ENCODE measurements around the gene PSMB7.

Gene PSMB7

DNA sequence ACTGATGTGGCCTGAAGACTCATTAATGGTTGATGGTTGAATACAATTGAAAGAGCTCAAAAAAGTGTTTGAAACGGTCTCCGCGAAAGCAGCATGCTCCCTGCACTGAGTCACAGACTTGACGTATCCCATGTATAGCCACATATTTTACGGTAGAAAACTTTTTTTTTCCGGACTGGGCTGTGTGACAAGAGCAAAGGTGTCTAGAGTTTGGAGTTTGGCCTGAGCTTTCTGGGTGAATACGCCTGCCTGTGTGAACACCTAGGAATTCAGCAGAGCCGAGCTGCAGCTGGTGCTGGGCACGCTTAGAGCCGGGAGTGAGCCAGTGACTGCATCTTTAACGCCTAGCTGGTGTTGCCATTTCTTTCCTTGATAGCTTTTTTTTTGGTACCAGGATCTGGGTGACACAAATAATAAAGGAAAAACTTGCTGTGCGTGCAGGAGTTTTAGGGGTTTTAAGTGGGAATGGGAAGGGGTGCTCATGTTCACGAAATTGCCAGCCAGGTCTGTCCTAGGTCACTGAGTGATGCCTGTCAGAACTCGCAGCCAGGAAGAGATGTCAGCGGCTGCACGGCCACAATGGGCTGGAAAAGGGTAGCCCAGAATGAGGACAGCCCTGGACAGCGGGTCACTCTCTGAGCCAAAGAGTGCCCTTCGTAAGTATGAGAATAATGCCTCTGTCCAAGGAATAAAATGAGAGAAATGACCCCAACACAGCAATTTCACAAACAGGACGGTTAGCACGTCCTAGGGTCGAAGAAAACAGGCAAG is 51.7 kb downstream of the PSMB7 start:
- Histone ChIP-seq H3K36me3 (ENCODE audit: insufficient read depth, low read length) (peaks cover 7% of the 10 kb centered on the region; the same call in 1 of the 2 replicates), H3K9ac (ENCODE audit: low read depth, low read length) (no peak overlapping the region), H3K4me3 (ENCODE audit: low read depth in 1 of 2, low read length in 2 of 2) (no peak overlapping the region), H4K20me1 (ENCODE audit: insufficient read depth, low read length) (peaks cover 75% of the 10 kb centered on the region), H3K79me2 (ENCODE audit: insufficient read depth, low read length) (peaks cover 88% of the 10 kb centered on the region), H3K27me3 (ENCODE audit: insufficient read depth, low read length, poor library complexity) (no peaks in the 10 kb centered on the region), H2AFZ (ENCODE audit: low read depth, low read length) (no peak overlapping the region), H3K4me1 (ENCODE audit: insufficient read depth, low read length) (no peaks in the 10 kb centered on the region), H3K27ac (ENCODE audit: low read length) (no peak overlapping the region), H3K4me2 (ENCODE audit: insufficient read depth, low read length) (no peak overlapping the region), H3K9me3 (ENCODE audit: insufficient read depth, low read length, severe bottlenecking) (no peaks in the 10 kb centered on the region)
- DNase-seq (no peak), ATAC-seq (ENCODE audit: insufficient read depth, low read depth) (no peak)
- no peak for TF ChIP-seq EZH2 (IDR thresholded peaks at IDR 0.05; ENCODE audit: borderline replicate concordance, low read depth, low read length, severe bottlenecking)
- TF ChIP-seq, protein P1, sequence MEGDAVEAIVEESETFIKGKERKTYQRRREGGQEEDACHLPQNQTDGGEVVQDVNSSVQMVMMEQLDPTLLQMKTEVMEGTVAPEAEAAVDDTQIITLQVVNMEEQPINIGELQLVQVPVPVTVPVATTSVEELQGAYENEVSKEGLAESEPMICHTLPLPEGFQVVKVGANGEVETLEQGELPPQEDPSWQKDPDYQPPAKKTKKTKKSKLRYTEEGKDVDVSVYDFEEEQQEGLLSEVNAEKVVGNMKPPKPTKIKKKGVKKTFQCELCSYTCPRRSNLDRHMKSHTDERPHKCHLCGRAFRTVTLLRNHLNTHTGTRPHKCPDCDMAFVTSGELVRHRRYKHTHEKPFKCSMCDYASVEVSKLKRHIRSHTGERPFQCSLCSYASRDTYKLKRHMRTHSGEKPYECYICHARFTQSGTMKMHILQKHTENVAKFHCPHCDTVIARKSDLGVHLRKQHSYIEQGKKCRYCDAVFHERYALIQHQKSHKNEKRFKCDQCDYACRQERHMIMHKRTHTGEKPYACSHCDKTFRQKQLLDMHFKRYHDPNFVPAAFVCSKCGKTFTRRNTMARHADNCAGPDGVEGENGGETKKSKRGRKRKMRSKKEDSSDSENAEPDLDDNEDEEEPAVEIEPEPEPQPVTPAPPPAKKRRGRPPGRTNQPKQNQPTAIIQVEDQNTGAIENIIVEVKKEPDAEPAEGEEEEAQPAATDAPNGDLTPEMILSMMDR (IDR thresholded peaks at IDR 0.05; ENCODE audit: borderline replicate concordance, extremely low read depth, low read length, poor library complexity, severe bottlenecking) = no peak

DNA sequence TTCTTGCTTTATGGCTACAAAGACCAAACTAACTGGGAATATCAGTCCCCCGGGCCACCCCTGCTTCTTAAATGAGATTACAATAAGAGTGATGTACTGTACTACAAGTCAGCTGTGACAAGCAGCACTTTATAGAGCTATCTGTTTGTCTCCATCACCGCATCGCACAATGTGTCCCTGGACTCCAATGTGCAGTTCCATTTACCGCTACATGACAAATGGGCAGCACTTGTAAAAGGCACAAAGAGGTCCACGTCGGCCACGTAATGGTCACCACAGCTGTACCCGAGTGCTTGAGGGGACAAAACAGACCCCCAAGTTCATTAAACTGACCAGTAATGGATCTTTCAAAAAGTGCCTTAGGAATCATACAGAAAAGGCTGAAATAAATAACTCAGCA is 54.1 kb downstream of the PSMB7 start:
- Histone ChIP-seq H3K27ac (ENCODE audit: low read length) (no peak overlapping the region), H3K36me3 (ENCODE audit: insufficient read depth, low read length) (peaks cover 6% of the 10 kb centered on the region; the same call in 1 of the 2 replicates), H3K9ac (ENCODE audit: low read depth, low read length) (no peak overlapping the region), H3K79me2 (ENCODE audit: insufficient read depth, low read length) (peaks cover 90% of the 10 kb centered on the region), H3K4me2 (ENCODE audit: insufficient read depth, low read length) (no peak overlapping the region), H3K27me3 (ENCODE audit: insufficient read depth, low read length, poor library complexity) (no peaks in the 10 kb centered on the region), H3K4me3 (ENCODE audit: low read depth in 1 of 2, low read length in 2 of 2) (no peak overlapping the region), H4K20me1 (ENCODE audit: insufficient read depth, low read length) (peaks cover 81% of the 10 kb centered on the region), H3K4me1 (ENCODE audit: insufficient read depth, low read length) (no peaks in the 10 kb centered on the region), H2AFZ (ENCODE audit: low read depth, low read length) (no peak overlapping the region), H3K9me3 (ENCODE audit: insufficient read depth, low read length, severe bottlenecking) (no peaks in the 10 kb centered on the region)
- TF ChIP-seq EZH2 (IDR thresholded peaks at IDR 0.05; ENCODE audit: borderline replicate concordance, low read depth, low read length, severe bottlenecking) = no peak
- TF ChIP-seq, protein P1 (IDR thresholded peaks at IDR 0.05; ENCODE audit: borderline replicate concordance, extremely low read depth, low read length, poor library complexity, severe bottlenecking) = no peak
- DNase-seq = no peak
- no peak for ATAC-seq (ENCODE audit: insufficient read depth, low read depth)

DNA sequence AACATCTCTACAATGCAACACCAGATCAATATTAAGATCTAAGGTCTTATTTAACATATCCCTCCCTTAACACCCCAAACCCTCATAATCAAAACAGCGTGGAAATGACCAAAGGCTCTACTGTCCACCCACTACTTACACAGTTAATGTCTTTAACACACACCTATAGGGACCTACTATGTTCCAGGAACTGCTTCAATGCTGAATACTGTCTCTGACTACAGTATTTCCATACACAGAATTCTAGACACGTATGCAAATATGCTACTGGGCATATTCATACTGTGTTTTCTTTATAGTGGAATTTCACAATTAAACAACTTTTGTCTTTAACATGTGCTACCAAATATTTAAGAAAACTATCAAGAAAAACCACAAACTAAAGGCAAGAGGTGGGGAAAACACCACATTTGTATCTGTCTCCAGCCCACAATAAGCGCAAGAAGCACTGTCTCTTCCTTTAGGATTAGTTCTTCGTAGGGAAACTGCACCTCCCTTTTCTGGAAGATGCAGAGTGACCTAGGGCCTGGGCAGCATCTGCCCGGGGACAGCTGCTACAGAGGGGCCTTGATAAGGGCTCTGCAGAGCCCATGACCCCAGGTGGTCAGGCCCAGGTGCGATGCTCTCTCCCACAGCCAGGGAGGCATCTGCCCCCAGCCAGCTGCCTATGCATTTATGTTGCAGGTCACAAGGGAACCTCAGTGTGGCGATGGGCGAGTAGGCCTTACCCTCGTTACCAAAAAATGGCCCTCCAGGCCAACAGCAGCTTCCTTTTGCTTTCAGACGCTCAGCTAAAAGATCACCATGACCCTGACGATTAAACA is 55.2 kb downstream of the PSMB7 start:
- Histone ChIP-seq H3K9ac (ENCODE audit: low read depth, low read length) (no peak overlapping the region), H3K9me3 (ENCODE audit: insufficient read depth, low read length, severe bottlenecking) (no peaks in the 10 kb centered on the region), H3K4me1 (ENCODE audit: insufficient read depth, low read length) (no peaks in the 10 kb centered on the region), H3K36me3 (ENCODE audit: insufficient read depth, low read length) (peaks cover 15% of the 10 kb centered on the region), H2AFZ (ENCODE audit: low read depth, low read length) (no peak overlapping the region), H3K27ac (ENCODE audit: low read length) (no peak overlapping the region), H4K20me1 (ENCODE audit: insufficient read depth, low read length) (peaks cover 82% of the 10 kb centered on the region), H3K79me2 (ENCODE audit: insufficient read depth, low read length) (peaks cover 82% of the 10 kb centered on the region), H3K4me3 (ENCODE audit: low read depth in 1 of 2, low read length in 2 of 2) (no peak overlapping the region), H3K27me3 (ENCODE audit: insufficient read depth, low read length, poor library complexity) (no peaks in the 10 kb centered on the region), H3K4me2 (ENCODE audit: insufficient read depth, low read length) (no peak overlapping the region)
- TF ChIP-seq, protein P1 (IDR thresholded peaks at IDR 0.05; ENCODE audit: borderline replicate concordance, extremely low read depth, low read length, poor library complexity, severe bottlenecking) = no peak
- TF ChIP-seq EZH2 (IDR thresholded peaks at IDR 0.05; ENCODE audit: borderline replicate concordance, low read depth, low read length, severe bottlenecking) = no peak
- ATAC-seq (ENCODE audit: insufficient read depth, low read depth) (no peak), DNase-seq (no peak)
